Activated CD4-positive, alpha-beta T cell treated with anti-CD3 and anti-CD28 coated beads, Interleukin-2, amount 10 ng/mL, durations not matched to agents 24 days and 14 days (primary cell): ENCODE results near the gene SEMA3B. TPM values are rescaled to one million over a fixed set of nuclear protein-coding genes. Genes with fewer than 3 reads are reported as not detected.

Experiments used
- DNase-seq: peaks from one replicate; pipeline ENCODE4 v3.0.0; 2022
- H3K27ac Mint-ChIP-seq: one replicate; pipeline ENCODE4 v1.8.0; 2022; ENCODE audit warnings: mild to moderate bottlenecking, mixed read lengths
- H3K27me3 Mint-ChIP-seq: one replicate; pipeline ENCODE4 v1.8.0; 2022; ENCODE audit warnings: mixed read lengths
- H3K36me3 Mint-ChIP-seq: one replicate; pipeline ENCODE4 v1.8.0; 2022; ENCODE audit warnings: low read depth, mild to moderate bottlenecking, mixed read lengths
- H3K4me1 Mint-ChIP-seq: one replicate; pipeline ENCODE4 v1.8.0; 2021; ENCODE audit warnings: mixed read lengths
- H3K4me3 Mint-ChIP-seq: one replicate; pipeline ENCODE4 v1.8.0; 2022; ENCODE audit warnings: mild to moderate bottlenecking, moderate library complexity, mixed read lengths
- H3K9me3 Mint-ChIP-seq: one replicate; pipeline ENCODE4 v1.8.0; 2021; ENCODE audit warnings: mixed read lengths
- intact Hi-C: fragments of 100-400 bp; cut with micrococcal nuclease; formaldehyde crosslinking; loops from one replicate; pipeline ENCODE4 v1.15.1; 2023
- total RNA-seq: library from RNA; stranded (reverse); gene quantifications from 2 replicates; pipeline ENCODE4 v1.2.3, GENCODE V29; 2022

SEMA3B gene
- total RNA-seq, 1 donor from 2014 or later = 0.82 TPM

DNA sequence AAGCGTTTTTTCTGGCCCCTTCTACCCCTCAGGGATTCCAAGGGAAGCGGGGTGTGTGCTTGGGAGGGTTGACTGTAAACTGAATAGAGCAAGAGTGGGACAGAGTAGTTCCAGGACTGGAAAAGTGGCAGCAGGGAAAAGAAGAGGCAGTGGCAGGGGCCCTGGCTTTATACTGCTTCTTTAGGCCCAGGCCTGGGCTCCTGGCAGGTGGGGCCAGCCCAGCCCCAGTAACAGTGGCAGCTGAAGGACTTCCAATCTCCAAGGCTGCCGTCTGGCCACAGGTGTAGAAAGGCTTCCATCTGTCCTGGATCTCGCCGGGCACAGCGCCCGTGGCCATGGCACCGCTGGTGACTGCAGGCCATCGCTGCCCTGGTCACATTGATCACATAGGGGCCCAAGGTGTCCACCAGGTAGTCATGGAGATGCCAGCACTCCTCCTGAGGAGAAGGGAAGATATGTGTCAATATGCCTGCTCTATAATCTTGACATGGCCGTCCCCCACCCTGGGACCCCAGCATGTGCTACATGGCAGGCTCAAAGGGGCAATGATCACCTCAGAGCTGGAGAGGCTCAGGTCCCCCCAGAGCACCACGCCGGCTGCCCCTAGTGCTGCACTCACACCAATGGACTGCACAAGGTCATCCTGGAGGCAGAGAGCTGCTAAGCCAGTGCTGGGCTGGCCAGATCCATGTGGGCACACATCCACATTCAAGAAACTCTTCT is 24.3 kb downstream of the SEMA3B start:
- intact Hi-C loops = loop anchor here (10.0 kb wide), 1 partner anchor 618 kb away; the partner anchor contains the start of gene APEH
- Mint-ChIP-seq H3K27ac (peak overlapping the region; percentile 96), H3K4me1 (peaks cover 16% of the 10 kb centered on the region), H3K36me3 (peaks cover 28% of the 10 kb centered on the region), H3K9me3 (no peaks in the 10 kb centered on the region), H3K27me3 (no peaks in the 10 kb centered on the region), H3K4me3 (peak overlapping the region; percentile 94)
- DNase-seq = no peak

DNA sequence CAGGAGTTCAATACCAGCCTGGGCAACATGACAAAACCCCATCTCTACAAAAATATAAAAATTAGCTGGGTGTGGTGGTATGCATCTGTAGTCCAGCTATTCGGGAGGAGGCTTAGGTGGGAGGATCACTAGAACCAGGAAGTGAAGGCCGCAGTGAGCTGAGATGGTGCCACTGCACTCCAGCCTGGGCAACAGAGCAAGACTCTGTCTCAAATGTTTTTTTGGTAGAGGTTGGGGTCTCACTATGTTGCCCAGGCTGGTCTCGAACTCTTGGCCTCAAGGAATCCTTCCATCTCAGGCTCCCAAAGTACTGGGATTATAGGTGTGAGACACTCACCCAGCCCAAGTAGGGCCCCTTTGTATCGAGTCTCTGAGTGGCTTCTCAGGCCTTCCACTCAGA is 25.1 kb downstream of the SEMA3B start:
- no peak for DNase-seq
- Mint-ChIP-seq H3K27me3 (no peaks in the 10 kb centered on the region), H3K4me3 (no peak overlapping the region), H3K36me3 (peaks cover 22% of the 10 kb centered on the region), H3K4me1 (peaks cover 19% of the 10 kb centered on the region), H3K27ac (no peak overlapping the region), H3K9me3 (no peaks in the 10 kb centered on the region)
- intact Hi-C loops = loop anchor here (10.0 kb wide), 1 partner anchor 619 kb away; the partner anchor contains the start of gene APEH

DNA sequence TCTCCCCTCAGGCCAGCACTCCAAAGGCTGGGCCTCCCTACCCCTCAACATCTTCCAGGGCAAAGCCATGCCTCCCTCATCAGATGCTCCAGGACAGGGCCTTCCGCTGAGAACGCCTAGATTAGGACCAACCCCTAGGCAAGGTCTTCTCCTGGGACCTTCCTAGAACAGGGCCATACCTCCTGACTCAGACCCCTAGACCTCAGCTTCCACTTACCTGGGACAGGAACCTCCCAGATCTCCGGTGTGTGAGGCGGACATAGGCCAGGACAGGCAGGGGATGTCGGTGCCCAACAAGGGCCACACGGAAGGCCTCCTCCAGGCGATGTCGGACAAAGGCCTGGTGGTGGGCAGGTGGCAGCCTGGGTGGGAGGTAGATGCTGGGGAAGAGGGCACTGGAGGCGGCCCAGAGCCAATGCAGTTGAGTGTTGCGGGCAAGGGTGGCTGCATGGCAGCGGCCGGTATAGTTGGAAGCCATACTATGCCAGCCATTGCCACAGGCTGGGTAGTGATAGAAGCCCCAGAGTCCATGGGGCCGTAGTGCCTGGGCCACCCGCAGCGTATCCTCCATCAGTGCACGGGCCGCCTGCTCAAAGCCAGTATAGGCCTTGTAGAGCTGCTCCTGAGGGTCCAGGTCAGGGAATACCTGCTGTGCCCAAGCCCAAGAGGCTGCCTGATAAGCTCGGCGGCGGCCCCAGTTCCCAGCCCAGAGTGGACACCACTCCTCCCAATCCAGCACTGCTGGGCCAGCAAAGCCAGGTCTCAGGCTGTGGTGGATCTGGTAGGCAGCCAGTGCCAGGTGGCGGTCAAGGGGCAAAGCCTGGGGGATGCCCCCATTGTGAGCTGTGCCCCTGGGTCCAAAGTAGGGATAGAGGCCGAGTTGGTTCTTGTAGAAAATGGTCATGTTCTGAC is 25.8 kb downstream of the SEMA3B start:
- Mint-ChIP-seq H3K4me3 (no peak overlapping the region), H3K4me1 (peaks cover 22% of the 10 kb centered on the region), H3K27ac (no peak overlapping the region), H3K36me3 (peaks cover 15% of the 10 kb centered on the region), H3K27me3 (no peaks in the 10 kb centered on the region), H3K9me3 (no peaks in the 10 kb centered on the region)
- DNase-seq = peak; percentile 57
- intact Hi-C loops = loop anchor here (5.0 to 10.0 kb wide), 2 partner anchors 318 to 620 kb away; partner anchors contain the start of genes APEH and CISH

DNA sequence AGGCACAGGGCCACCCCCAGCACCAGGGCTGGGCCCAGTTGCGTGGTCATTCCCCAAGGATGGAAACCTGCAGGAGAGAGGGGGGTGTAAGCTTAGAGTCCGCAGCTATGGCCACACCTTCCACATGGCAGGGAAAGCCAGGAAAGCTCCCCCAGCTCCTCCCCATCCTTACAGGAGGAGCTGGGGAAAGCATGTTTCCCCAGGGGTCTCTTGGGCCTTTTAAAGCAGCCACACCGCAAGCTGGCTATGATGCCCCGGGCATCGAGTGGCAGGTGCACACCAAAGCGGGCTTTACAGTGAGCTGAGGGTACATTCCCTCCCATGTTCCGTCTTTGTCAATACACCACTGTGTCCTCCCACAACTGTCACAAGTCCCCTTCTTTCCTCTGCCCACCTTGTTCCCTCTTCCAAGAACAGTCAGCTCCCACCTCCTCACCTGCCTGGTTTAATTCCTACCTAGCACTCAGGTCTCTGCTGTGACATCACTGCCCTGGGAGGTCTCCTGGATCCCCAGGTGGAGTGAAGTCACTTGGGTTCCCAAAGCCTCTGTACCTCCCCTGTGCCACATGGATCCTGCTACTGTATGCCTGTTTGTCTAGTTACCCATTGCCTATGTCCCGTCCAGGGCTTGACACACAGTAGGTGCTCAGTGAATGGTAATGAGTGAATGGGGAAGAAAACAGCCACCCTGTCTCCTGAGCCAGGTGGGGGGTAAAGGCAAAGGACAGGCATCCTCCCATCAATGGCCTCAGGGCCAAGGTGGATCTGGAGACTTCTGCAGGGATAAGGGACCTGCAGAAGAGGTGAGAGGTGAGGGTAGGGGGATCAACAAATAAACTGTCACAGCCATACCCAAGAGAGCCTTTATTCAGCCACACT is 26.8 kb downstream of the SEMA3B start:
- Mint-ChIP-seq H3K27me3 (no peaks in the 10 kb centered on the region), H3K9me3 (no peaks in the 10 kb centered on the region), H3K27ac (peak overlapping the region; percentile 51), H3K36me3 (peaks cover 8% of the 10 kb centered on the region), H3K4me3 (no peak overlapping the region), H3K4me1 (peaks cover 29% of the 10 kb centered on the region)
- DNase-seq = peak; percentile 56
- intact Hi-C loops = loop anchor here (5.0 to 10.0 kb wide), 2 partner anchors 317 to 621 kb away; partner anchors contain the start of genes APEH and CISH

DNA sequence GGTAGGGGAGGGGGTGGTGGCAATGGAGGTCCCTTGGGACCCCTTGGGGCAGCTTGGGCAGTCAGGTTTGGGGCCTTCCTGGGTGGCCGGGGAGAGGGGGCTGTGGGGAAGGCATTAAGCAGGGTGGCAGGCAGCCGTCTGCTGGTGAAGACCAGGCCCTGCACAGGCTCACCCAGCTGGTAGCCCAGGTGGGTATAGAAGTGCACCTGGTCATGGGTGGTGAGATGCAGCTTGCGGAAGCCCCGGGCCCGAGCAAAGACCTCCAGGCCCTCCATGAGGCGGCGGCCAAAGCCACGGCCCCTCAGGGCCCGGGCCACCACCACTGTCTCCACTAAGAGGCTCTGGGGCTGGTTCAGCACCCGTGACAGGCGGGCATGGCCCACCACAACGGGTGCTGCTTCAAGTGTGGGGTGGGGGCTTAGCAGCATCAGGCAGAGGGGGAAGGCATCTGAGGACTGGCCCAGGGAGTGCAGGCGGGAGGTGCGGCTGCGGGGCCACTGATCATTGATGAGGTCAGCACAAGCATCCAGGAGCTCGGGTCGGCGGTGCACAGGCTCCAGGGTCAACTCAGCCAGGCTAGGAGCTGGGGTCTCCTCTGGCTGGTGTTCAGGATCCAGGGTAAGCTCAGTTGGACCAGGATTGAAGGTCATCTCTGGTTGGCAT is 27.9 kb downstream of the SEMA3B start:
- H3K36me3 Mint-ChIP-seq = peaks cover 2% of the 10 kb centered on the region
- peak; percentile 58 for DNase-seq
- H3K27ac Mint-ChIP-seq = no peak overlapping the region
- intact Hi-C loops = loop anchor here (5.0 to 10.0 kb wide), 2 partner anchors 315 to 622 kb away; partner anchors contain the start of genes APEH and CISH
- no peaks in the 10 kb centered on the region for H3K9me3 Mint-ChIP-seq
- H3K4me1 Mint-ChIP-seq = peaks cover 29% of the 10 kb centered on the region
- no peak overlapping the region for H3K4me3 Mint-ChIP-seq
- H3K27me3 Mint-ChIP-seq = no peaks in the 10 kb centered on the region

DNA sequence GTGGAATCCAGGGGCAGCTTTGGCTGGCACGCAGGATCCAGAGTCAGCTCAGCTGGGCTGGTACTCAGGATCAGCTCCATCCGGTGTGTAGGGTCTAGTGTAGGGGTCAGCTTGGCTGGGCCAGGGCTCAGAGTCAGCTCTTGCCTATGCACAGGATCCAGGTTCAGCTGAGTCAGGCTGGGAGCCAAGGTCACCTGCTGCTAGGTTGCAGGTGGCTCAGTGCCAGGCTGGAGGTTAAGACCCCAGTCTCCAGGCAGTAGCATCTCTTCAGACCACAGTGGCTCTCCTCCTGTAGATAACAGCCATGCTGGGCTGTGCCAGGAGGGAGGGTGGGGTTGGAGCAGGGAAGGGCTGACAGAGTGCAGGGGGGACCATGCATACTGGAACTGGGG is 28.4 kb downstream of the SEMA3B start:
- no peaks in the 10 kb centered on the region for H3K9me3 Mint-ChIP-seq
- H3K4me1 Mint-ChIP-seq = peaks cover 29% of the 10 kb centered on the region
- peaks cover 2% of the 10 kb centered on the region for H3K36me3 Mint-ChIP-seq
- DNase-seq = peak; percentile 59
- H3K27me3 Mint-ChIP-seq = no peaks in the 10 kb centered on the region
- peak overlapping the region; percentile 99 for H3K4me3 Mint-ChIP-seq
- no peak overlapping the region for H3K27ac Mint-ChIP-seq
- intact Hi-C loops = loop anchor here (5.0 to 10.0 kb wide), 2 partner anchors 315 to 623 kb away; partner anchors contain the start of genes APEH and CISH

DNA sequence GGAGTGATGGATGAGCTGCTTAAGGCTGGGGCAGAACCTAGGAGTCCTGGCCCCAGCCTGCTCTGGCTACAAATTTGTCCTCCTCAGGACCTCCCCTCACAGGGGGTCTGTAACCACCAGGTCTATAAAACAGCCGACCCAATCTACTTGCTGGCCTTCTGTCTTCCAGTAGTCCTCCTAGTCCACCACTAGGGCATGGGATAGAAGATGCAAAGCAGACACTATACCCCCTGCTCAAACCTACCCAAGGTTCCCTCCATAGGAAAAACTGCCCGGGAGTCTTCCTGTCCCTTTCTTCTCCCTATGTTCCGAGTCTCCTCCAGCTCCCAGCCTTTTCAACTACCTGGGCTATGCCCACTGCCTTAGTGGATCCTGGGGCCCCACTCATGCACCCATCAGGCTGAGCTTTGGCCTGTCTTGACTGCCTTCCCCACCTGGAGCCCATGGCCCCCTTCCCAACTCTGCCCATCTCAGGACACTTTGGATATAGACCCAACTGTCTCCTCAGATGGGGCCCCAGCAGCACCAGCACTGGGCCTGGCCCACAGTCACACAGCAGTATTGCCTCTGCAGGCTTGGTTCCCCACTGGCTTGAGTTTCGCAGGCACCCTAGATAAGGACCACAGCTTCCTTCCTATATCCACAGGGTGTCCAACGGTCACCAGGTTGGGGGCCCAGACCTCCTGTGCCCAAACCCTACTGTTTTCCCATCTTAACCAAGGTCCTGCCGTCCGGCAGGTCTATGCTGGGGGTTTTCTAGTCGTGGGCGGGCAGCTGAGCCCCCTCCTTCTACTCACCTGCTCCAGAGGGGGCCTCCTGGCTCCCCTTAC is 29.2 kb downstream of the SEMA3B start:
- Mint-ChIP-seq H3K27ac (peak overlapping the region; percentile 98), H3K4me1 (peaks cover 22% of the 10 kb centered on the region), H3K36me3 (peaks cover 2% of the 10 kb centered on the region), H3K4me3 (peak overlapping the region; percentile 99), H3K27me3 (no peaks in the 10 kb centered on the region), H3K9me3 (no peaks in the 10 kb centered on the region)
- intact Hi-C loops = loop anchor here (2.0 to 10.0 kb wide), 3 partner anchors 53 to 623 kb away; partner anchors contain the start of genes APEH, CISH, CYB561D2 and NPRL2
- DNase-seq = peak; percentile 73

DNA sequence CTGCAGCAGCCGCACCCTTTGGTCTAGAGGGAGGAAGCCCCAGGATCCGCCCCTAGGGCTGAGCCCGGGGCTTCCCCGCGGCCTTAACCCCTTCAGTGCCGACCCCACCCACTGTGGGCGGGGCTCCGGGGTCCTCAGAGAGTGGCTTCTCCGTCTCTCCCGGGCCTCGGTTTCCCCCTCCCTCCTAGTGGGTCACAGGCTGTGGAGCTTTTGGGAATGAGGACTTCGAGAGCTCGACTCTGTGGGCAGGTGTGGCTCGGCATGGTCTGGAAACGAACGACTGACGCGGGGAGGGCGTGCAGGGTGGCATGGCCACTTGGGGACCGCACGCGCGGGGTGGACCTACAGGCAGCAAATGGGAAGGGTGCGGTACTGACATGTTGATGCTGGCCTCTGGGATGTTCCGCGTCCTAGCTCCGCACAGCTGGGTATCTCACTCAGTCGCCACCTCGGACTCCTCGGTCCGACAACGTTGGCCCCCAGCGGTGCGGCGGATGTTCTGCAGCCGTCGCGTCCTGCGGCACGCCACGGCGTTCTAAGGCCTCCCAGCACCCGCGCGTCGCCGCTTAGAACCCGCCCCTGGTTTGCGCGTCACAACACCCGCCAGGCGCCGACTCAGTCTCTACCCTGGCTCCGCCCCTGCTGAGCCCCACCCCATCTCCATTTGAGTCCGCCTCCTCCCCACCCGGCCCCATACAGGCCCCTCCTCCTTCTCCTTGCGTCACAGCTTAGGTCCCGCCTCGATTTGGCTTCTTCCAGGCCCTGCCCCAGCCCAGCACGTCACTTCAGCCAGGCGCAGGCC is 30.1 kb downstream of the SEMA3B start, which contains the start of the genes HYAL3 and NAA80:
Gene HYAL3, minus strand, starts transcription at position 570 of the 802 bp plus-strand sequence. CDS start 3,803 bp downstream, outside the sequence.
Gene NAA80, minus strand, starts transcription at position 570 of the 802 bp plus-strand sequence. CDS start 1,942 bp downstream, outside the sequence.
- Mint-ChIP-seq H3K9me3 (no peaks in the 10 kb centered on the region), H3K4me3 (peak within 1 kb of the TSS; percentile 99), H3K36me3 (peaks cover 2% of the 10 kb centered on the region), H3K27me3 (no peaks in the 10 kb centered on the region), H3K4me1 (peaks cover 22% of the 10 kb centered on the region), H3K27ac (peak within 1 kb of the TSS; percentile 98)
- peak; percentile 100 for DNase-seq
- intact Hi-C loops = loop anchor here (1.0 to 10.0 kb wide), 6 partner anchors 22 to 624 kb away; partner anchors contain the start of genes APEH, CISH, CYB561D2 and NPRL2

DNA sequence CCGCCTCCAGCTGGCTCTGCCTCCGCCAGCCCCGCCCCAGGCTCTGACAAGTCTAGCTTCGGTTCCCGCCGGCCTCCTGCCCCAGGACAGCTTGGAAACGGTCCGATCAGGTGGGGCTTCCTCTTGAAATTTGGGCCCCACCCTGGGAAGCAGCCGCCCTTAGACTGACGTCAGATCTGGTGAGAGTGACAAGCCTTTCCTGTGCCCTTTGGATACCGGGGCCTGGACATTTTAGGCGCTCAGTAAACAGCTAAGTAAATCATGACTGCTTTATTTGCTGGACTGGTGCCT is 30.6 kb downstream of the SEMA3B start:
- no peaks in the 10 kb centered on the region for H3K27me3 Mint-ChIP-seq
- peak overlapping the region; percentile 98 for H3K27ac Mint-ChIP-seq
- DNase-seq = no peak
- H3K4me1 Mint-ChIP-seq = peaks cover 22% of the 10 kb centered on the region
- peaks cover 2% of the 10 kb centered on the region for H3K36me3 Mint-ChIP-seq
- peak overlapping the region; percentile 99 for H3K4me3 Mint-ChIP-seq
- H3K9me3 Mint-ChIP-seq = no peaks in the 10 kb centered on the region
- intact Hi-C loops = loop anchor here (1.0 to 10.0 kb wide), 6 partner anchors 22 to 625 kb away; partner anchors contain the start of genes APEH, CISH, CYB561D2 and NPRL2

DNA sequence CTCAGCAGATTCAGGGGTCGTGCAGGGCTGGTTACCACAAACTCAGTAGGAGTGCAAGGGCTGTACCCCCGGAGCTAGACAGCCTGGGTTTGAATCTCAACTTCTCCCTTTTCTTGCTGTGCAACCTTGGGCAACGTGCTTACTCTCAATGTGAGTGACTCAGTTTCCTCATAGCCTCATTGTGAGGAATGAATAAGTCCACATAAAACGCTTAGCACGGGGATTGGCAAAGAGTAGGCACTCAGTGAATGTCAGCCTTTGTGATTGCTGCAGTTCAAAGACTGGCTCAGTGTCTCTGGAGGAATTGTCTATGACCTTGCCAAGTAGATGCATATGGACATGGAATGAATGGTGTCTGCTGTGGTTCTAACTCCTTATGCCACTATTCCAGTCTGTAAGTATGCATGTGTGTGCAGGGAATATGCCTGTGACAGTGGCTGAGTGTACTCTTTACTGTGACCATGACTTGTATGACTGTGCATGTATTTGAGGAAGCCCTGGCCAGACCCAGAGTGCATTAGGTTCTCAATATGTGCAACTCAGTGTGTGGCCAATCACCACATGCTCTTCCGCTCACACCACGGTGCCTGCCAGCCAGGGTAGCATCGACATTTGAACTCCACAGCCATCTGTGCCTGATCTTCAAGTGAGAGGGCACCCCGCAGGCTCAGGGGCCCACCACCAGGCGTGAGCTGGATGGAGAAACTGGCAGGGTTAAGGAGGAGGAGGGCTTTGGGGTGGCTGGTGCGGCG is 31.2 kb downstream of the SEMA3B start:
- H3K9me3 Mint-ChIP-seq = no peaks in the 10 kb centered on the region
- H3K27ac Mint-ChIP-seq = peak overlapping the region; percentile 98
- DNase-seq = no peak
- peak overlapping the region; percentile 99 for H3K4me3 Mint-ChIP-seq
- intact Hi-C loops = loop anchor here (1.0 to 10.0 kb wide), 6 partner anchors 21 to 625 kb away; partner anchors contain the start of genes APEH, CISH, CYB561D2 and NPRL2
- H3K36me3 Mint-ChIP-seq = peaks cover 2% of the 10 kb centered on the region
- H3K4me1 Mint-ChIP-seq = peaks cover 22% of the 10 kb centered on the region
- H3K27me3 Mint-ChIP-seq = no peaks in the 10 kb centered on the region
